GM12891 (cell line): ENCODE results near the gene IL2RA.

Source experiments
- POLR2A ChIP-seq: IDR thresholded peaks from 2 replicates; pipeline ENCODE4 v1.6.1; 2011; ENCODE audit warnings: low read depth, low read length, control low read depth
- POLR2AphosphoS5 ChIP-seq: IDR thresholded peaks from 2 replicates; pipeline ENCODE4 v1.6.1; 2011; ENCODE audit warnings: low read depth, low read length, control low read depth
- POU2F2 ChIP-seq: IDR thresholded peaks from 2 replicates; pipeline ENCODE4 v1.6.1; 2011; ENCODE audit warnings: low read depth, mild to moderate bottlenecking, control low read depth, low read length, moderate library complexity
- TAF1 ChIP-seq: IDR thresholded peaks from 2 replicates; pipeline ENCODE4 v1.6.1; 2011; ENCODE audit warnings: low read depth, low read length, control low read depth

DNA sequence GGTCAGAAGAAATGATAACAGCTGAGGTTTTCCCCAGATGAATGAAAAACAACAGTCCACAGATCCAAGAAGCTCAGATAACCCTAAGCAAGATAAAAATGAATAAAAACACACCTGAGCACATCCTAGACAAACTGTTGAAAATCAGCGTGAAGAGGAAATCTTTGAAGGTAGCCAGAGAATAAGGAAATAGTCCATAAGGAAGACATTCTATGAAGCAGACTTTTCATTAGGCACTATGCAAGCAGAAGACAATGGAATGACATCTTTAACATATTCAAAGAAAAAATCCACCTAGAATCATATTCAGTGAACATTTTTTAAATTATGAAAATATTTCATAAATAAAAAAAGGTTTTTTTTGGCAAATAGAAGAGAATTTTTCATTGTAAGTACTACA lies 69.8 kb downstream of the IL2RA start:
- TF ChIP-seq POLR2AphosphoS5 (no peak), POLR2A (no peak), TAF1 (no peak), POU2F2 (no peak)
